NOMO-1 treated with DMSO at 0.1 percent for 48 hours (cell line): ENCODE measurements around the gene CFB.
"Not testable (repeated sequence)": the region's sequence is repeated elsewhere in the genome, so short reads cannot be mapped to it uniquely, and the experiment has no call there.

Experiments used
- DNase-seq: peaks from one replicate; lab custom pipeline; 2025; ENCODE audit not compliant: unreplicated experiment; lab: John Stamatoyannopoulos, UW

CFB gene

DNA sequence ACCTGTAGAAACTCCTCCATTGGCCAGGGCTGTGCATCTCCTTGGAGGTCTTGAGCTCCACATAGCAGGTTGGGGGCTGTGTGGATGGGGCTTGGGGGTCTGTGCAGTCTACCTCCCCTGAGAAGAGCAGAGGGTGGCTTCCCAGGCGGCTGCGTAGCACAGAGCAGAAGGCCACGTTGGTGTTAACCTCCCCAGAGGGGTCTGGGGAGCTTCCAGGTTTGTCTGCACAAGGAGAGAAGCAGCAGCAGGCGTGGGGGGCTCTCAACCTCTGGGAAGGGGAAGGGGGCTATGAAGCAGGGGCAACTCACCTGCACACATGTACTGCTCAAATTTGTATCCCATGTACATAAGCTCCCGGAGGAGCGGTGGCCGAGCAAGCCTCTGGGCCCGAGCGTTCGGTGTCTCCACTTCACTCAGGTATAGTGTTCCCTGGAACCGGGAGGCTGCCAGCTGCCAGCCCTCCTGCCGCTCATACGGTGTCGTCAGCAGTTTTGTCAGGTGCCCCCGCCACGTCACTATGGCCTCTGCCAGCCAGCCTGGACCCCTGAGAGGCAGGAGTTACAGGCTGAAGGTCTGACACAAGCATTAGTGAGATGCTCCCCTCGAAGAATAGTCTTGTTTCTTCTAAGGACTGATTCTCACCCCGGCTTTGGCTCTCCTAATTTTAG is 24.8 kb downstream of the CFB start:
- no peak for DNase-seq

DNA sequence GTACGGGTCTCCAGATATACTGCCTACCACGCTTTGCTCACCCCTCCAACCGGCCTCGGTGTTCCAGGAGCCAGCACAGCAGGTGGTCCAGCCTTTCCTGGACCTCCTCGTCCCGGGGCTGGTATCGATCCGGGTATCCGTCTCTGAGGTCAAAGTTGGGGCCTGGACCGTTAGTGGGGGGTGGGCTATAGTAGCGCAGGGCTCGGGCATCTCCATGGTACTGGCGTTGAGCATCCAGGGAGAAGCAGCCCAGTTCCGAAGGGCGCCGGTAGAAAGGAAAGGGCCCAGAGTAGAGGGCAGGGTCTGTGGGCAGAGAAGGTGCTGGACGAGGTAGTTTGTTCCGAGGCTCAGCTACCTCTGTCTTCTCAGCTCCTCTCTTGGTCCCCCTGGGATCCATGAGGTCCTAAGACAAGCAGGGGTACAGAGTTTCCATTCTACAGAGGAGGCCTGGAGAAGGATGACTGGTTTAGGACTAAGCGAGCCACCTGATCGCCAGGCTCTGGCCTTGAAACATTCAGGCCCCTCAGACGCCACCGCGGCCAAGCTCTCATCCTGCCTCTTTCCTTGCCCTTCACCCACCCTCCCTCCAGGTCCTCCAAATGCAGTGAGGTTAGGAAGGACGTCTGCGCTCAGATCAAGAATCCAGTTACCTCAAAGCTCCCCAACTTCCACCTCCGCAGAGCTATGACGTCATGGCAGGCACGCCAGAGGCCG is 25.5 kb downstream of the CFB start:
- no peak for DNase-seq

DNA sequence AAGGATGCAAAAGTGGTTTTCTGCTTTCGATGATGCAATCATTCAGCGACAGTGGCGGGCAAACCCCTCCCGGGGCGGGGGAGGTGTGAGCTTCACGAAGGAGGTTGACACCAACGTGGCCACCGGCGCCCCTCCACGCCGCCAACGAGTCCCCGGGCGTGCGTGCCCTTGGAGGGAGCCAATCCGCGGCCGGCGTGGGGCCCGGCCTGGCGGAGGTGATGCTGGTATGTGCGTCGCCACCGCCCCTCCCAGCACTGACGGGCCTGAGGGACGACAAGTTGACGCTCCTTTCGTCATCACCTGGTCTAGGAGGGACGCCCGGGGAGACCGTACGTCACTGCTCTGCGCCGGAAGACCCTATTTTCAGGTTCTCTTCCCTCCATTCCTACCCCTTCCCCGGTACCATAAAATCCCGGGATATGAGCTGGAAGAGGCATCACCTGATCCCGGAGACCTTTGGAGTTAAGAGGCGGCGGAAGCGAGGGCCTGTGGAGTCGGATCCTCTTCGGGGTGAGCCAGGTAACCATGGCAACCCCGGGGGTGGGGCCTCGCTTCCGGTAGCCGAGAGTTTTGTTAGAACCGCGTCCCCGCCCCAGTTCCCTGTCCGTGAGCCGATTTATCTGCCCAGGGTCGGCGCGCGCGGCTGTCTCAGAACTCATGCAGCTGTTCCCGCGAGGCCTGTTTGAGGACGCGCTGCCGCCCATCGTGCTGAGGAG is 26.3 kb downstream of the CFB start, which contains the start of gene DXO:
TSS of gene DXO (minus strand) at position 146 of the 716 bp plus-strand sequence. CDS start 463 bp downstream, outside the sequence.
- DNase-seq = peak; percentile 96

DNA sequence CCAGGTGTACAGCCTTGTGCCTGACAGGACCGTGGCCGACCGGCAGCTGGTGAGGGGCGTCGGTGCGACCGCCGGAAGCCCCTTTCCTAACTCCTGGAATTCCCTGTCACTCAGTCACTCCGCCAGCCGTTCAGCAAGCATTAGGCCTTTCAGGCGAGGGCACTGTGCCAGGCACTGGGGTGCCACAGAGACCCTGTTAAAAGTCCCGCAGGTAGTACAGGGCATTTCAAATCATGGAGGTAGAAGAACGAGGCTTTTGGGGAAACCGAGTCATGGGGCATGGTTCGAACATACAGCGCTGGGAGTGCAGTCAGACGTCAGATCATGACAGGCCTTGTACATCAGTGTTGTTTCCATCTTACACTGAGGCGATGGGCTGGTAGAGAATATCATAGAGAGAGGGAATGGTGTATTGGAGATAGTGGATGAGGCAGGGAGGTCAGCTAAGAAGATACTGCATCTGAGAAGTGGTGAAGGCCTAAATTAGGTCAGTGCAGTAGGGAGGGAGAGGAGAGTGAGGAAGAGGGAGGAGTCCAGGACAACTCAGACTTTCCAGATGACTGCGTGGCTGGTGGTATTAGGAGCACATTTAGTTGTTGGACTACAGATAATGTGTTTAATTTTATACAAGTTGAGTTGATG is 26.9 kb downstream of the CFB start:
- no peak for DNase-seq

DNA sequence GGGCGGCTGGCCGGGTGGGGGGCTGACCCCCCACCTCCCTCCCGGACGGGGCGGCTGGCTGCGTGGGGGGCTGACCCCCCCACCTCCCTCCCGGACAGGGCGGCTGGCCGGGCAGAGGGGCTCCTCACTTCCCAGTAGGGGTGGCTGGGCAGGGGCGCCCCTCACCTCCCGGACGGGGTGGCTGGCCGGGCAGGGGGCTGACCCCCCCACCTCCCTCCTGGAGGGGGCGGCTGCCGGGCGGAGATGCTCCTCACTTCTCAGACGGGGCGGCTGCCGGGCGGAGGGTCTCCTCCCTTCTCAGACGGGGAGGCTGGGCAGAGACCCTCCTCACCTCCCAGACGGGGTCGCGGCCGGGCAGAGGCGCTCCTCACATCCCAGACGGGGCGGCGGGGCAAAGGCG is 30.2 kb downstream of the CFB start:
- not testable (repeated sequence) for DNase-seq

DNA sequence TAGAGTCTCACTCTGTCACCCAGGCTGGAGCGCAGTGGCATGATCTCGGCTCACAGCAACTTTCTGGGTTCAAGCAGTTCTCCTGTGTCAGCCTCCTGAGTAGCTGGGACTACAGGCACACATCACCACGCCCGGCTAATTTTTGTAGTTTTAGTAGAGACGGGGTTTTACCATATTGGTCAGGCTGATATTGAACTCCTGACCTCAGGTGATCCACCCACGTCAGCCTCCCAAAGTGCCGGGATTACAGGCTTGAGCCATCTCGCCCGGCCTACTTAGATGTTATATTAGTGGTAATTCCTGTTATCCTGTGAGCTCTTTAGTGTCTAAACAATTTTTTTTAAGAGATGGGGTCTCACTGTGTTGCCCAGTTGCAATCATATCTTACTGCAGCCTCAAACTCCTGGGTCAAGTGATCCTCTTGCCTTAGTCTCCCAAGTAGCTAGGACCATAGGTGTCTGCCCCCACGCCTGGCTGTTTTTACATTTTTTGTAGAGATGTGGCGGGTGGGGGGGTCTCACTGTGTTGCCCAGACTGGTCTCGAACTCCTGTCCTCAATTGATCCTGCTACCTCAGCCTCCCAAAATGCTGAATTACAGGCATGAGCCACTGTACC is 32.0 kb downstream of the CFB start:
- no peak for DNase-seq

DNA sequence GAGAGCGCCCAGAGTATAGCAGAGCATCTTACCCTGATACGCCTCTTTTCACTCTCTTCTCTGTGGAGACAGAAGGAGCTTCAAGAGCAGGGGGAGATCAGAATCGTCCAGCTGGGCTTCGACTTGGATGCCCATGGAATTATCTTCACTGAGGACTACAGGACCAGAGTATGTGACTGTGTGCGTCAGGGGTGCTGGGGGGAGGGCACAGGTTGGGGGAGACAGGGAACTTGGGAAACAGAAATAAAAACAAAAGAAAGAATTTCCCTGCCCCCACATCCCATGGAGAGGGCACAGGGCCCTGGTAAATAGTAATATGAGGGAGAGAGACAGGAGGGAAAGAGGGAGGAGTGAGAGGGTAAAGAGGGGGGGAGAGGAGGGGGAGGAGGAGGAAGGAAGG is 32.9 kb downstream of the CFB start:
- no peak for DNase-seq

DNA sequence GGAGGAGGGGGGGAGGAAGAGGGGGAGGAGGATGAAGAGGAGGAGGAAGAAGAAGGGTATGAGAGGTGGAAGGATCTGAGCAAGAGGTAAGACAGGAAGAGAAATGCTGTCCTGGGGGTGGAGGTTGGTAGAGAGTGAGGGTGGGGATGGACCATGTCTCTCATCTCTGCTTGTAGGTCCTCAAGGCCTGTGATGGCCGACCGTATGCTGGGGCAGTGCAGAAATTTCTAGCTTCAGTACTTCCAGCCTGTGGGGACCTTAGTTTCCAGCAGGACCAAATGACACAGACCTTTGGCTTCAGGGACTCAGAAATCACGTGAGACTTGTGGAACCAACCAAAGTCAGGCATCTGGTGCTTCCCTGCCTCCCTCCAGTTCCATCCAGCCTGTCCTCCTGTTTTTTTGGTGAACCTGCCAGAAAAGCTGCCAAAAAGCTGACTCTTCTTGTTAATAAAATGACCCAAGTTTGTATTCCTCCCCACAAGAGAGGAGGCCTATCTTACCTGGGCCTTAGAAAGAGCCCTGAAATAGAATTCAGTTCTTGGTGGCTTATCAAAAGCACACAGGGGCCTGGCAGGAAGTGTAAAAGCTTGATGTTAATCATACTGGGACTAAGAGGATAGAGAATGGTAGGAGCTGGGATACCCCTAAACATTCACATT is 33.5 kb downstream of the CFB start:
- no peak for DNase-seq

DNA sequence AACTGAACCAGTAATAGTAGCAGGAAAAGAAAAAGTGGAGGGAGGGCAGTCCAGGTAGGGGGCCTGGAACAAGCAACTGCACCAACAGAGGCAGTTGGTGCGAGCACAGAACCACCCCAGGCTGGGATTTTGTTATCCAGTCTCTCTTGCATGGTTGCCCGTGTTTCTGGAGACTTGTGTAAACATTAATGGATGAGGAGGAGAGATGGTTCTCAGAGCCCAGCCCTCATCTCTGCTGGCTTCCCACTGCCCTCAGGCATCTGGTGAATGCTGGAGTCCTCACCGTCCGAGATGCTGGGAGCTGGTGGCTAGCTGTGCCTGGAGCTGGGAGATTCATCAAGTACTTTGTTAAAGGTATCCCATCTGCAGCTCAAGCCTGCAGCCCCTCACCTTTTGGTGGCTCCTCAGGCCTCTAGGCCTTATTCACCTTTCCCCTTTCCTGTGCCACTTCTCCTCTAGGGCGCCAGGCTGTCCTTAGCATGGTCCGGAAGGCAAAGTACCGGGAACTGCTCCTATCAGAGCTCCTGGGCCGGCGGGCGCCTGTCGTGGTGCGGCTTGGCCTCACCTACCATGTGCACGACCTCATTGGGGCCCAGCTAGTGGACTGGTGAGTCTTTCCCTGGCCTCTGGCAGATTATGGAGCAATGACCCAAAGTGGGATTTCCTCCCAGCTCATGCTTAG is 34.4 kb downstream of the CFB start:
- DNase-seq = not testable (repeated sequence)

DNA sequence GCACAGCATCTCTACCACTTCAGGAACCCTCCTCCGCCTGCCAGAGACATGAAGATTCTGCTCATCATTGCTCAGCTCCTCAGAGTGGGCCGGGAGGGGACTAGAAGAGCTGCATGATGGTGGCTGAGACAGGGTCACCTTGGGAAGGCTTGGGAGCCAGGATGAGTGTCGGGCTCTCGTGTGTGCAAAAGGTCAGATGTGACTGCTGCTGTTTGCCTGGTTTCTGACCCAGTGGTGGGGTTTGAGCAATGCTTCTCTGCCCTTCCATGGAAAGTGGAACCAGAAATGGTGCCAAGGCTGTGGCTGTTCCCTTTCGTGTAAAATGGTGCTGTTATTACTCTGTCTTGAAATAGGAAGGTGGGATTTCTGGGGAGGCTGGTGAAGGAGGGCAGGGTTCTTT is 35.1 kb downstream of the CFB start:
- DNase-seq = not testable (repeated sequence)

DNA sequence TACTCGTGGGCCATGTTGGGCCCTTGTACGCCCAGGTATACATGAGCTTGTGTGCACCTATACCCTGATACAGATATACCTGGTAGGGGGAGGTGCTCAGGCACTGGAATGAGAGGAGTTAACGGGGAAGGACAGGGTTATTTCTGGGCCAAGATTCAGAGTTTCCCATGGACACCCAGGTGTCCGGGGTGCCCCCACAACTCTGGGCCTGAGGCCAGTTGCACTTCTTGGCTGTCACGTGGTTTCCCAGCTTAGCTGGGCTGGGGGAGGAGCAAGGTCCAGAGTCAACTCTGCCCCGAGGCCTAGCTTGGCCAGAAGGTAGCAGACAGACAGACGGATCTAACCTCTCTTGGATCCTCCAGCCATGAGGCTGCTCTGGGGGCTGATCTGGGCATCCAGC is 35.8 kb downstream of the CFB start, which contains the start of gene C4A:
TSS of gene C4A (plus strand) at position 314 of the 400 bp plus-strand sequence. CDS start at position 365, 51 bp downstream.
- DNase-seq = not testable (repeated sequence)

DNA sequence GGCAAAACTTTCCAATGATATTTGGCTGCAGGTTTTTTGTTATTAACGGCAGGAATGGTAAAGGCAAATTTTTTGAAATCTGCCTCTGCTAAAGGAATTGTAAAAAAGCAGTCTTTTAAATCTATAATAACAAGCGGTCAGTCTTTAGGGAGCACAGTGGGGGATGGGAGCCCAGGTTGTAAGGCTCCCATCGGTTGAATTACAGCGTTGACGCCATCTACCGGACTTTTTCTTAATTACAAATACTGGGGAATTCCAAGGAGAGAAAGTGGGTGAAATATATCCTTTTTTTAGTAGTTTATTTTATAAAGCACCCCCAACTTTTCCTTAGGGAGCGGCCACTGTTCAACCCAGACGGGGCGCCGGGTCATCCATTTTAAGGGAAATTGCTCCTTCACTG is 43.5 kb downstream of the CFB start:
- DNase-seq = not testable (repeated sequence)

DNA sequence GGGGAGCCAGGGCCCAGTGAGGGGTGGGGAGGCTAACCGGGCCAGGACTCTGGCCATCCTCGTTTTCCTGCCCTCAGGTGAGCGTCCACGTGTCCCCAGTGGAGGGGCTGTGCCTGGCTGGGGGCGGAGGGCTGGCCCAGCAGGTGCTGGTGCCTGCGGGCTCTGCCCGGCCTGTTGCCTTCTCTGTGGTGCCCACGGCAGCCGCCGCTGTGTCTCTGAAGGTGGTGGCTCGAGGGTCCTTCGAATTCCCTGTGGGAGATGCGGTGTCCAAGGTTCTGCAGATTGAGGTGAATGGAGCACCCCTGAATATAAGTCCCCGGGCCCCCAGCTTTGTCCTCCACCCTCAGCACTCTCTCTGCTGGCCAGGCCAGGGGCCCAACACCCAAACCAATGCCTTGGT is 48.5 kb downstream of the CFB start:
- DNase-seq = not testable (repeated sequence)

DNA sequence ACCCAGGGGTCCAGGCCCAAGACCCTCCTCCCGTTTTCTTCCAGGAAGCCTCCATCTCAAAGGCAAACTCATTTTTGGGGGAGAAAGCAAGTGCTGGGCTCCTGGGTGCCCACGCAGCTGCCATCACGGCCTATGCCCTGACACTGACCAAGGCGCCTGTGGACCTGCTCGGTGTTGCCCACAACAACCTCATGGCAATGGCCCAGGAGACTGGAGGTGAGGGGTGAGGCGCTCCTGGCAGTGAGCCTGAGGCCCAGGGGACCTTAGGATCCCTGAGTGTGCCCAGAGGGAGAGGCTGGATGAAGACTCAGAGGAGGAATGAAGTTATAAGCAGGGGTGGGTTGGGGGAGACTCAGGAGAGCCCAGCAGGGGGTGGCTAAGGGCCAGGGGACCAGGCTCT is 50.5 kb downstream of the CFB start:
- DNase-seq = not testable (repeated sequence)
